Activated B cell treated with CpG ODN at 0.5 μM for 24 hours (primary cell): Measurements from ENCODE around the gene KDM8. TPM values are rescaled to one million over a fixed set of nuclear protein-coding genes. Genes with fewer than 3 reads are reported as not detected.

Experiments
- ATAC-seq: fragments of 200-7000 bp; cut with Tn5 transposase; one replicate; pipeline ENCODE4 v1.10.0; 2021; ENCODE audit warnings: low read depth, mild to moderate bottlenecking, moderate library complexity
- CTCF ChIA-PET: fragments of 350-600 bp; sonication (Branson Sonifier 250); formaldehyde crosslinking; loops from one replicate; lab custom pipeline; 2021; ENCODE audit warnings: antibody characterized with exemption; lab: Charles Lee
- POLR2A ChIA-PET: fragments of 350-600 bp; sonication (Branson Sonifier 250); formaldehyde crosslinking; loops from one replicate; lab custom pipeline; 2021; ENCODE audit warnings: antibody characterized with exemption; lab: Charles Lee
- DNase-seq: peaks from one replicate; pipeline ENCODE4 v3.0.0; 2022
- H3K27ac Mint-ChIP-seq: one replicate; pipeline ENCODE4 v1.8.0; 2020; ENCODE audit warnings: mixed read lengths
- H3K27me3 Mint-ChIP-seq: one replicate; pipeline ENCODE4 v1.8.0; 2021; ENCODE audit warnings: mixed read lengths
- H3K36me3 Mint-ChIP-seq: one replicate; pipeline ENCODE4 v1.8.0; 2021; ENCODE audit warnings: low read depth, mixed read lengths
- H3K4me1 Mint-ChIP-seq: one replicate; pipeline ENCODE4 v1.8.0; 2021; ENCODE audit warnings: mixed read lengths
- H3K4me3 Mint-ChIP-seq: one replicate; pipeline ENCODE4 v1.8.0; 2020; ENCODE audit warnings: mild to moderate bottlenecking, mixed read lengths
- H3K9me3 Mint-ChIP-seq: one replicate; pipeline ENCODE4 v1.8.0; 2020; ENCODE audit warnings: mixed read lengths
- CTCF ChIP-seq: fragments of 200-600 bp; IDR thresholded peaks from one replicate; pipeline ENCODE4 v1.8.0; 2022; ENCODE audit warnings: antibody characterized with exemption, mild to moderate bottlenecking
- intact Hi-C: fragments of 100-400 bp; cut with micrococcal nuclease; formaldehyde crosslinking; loops from one replicate; pipeline ENCODE4 v1.15.1; 2024
- total RNA-seq: library from RNA; stranded (reverse); gene quantifications from 2 replicates; pipeline ENCODE4 v1.2.3, GENCODE V29; 2022

Gene KDM8
- total RNA-seq, 1 donor from 2014 or later = 17.9 TPM

DNA sequence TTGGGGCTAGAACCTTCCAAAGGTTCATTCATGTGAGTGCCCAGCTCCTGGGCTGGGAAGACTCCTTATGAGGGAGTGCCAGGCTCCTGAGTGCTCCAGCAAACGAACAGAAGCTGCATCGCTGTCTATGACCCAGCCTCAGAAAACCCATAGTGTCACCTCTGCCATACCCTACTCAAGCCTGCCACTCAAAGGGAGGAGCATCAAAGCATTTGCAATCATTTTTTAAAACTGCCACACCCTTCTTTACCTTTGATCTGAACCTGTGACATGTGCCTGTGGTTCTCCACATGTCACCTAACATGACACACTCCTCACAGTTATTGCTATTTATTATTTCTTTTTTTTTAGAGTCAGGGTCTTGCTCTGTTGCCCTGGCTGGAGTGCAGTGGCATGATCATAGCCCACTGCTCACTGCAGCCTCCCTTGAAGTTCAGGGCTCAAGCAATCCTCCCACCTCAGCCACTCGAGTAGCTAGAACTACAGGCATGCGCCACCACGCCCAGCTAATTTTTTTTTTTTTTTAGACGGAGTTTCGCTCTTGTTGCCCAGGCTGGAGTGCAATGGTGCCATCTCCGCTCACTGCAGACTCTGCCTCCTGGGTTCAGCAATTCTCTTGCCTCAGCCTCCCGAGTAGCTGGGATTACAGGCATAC is 7.3 kb upstream of the KDM8 start:
- ATAC-seq = no peak
- H3K36me3 Mint-ChIP-seq = no peaks in the 10 kb centered on the region
- intact Hi-C loops = no loop called here
- ChIA-PET POLR2A (no interaction called here), CTCF (interaction anchor here (1.4 kb wide), 1 partner anchor 17 kb away, joined by 7 read pairs; no protein-coding TSS in a partner anchor)
- H3K4me1 Mint-ChIP-seq = peaks cover 30% of the 10 kb centered on the region
- TF ChIP-seq CTCF = no peak
- DNase-seq = no peak
- H3K9me3 Mint-ChIP-seq = peaks cover 13% of the 10 kb centered on the region
- no peak overlapping the region for H3K4me3 Mint-ChIP-seq
- no peak overlapping the region for H3K27ac Mint-ChIP-seq
- H3K27me3 Mint-ChIP-seq = no peaks in the 10 kb centered on the region

GRCh38 chr16:27197004-27197403 is 6.3 kb upstream of the KDM8 start:
- DNase-seq = no peak
- Mint-ChIP-seq H3K4me3 (no peak overlapping the region), H3K27me3 (no peaks in the 10 kb centered on the region), H3K36me3 (no peaks in the 10 kb centered on the region), H3K4me1 (peaks cover 35% of the 10 kb centered on the region), H3K27ac (no peak overlapping the region), H3K9me3 (peaks cover 13% of the 10 kb centered on the region)
- no peak for TF ChIP-seq CTCF
- CTCF ChIA-PET = interaction anchor here (1.5 kb wide), 1 partner anchor 42 kb away, joined by 3 read pairs; no protein-coding TSS in a partner anchor
- intact Hi-C loops = no loop called here
- POLR2A ChIA-PET = no interaction called here
- no peak for ATAC-seq

DNA sequence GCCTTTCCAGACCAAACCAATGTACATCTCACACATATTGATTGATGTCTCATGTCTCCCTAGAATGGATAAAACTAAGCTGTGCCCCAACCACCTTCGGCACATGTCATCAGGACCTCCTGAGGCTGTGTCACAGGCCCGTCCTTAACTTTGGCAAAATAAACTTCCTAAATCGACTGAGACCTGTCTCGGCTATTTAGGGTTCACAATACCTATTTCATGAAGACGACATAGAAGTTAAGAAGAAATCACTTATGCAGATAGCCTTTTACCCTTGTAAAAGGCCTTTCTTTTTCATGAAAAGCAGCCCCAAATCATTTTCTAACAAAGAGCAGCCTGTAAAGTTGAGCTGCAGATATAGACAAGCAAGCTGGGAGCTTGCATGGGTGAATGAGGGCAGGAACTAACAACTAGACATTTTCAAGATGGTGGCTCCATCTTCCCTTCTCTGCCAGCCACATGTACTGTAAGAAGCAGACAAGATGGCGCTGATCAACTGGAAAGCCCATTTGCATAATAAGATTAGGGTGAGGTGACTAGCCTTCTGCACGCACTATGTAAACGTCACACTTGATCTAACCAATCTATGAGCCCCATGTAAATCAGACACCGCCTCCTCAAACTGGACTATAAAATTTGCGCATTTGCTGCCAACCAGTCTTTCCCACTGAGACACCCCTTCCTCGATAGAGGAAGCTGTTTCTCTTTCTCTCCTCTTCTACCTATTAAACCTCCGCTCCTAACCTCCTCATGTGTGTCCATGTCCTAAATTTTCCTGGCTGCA is 4.7 kb upstream of the KDM8 start:
- Mint-ChIP-seq H3K4me1 (peaks cover 50% of the 10 kb centered on the region), H3K4me3 (no peak overlapping the region), H3K27me3 (no peaks in the 10 kb centered on the region), H3K9me3 (peaks cover 13% of the 10 kb centered on the region), H3K36me3 (peaks cover 4% of the 10 kb centered on the region), H3K27ac (peak overlapping the region; percentile 71)
- ChIA-PET CTCF (interaction anchor here (1.0 to 2.7 kb wide), 5 partner anchors 19 to 169 kb away, joined by 3 to 13 read pairs (median 3); no protein-coding TSS in a partner anchor), POLR2A (interaction anchor here (0.6 to 2.1 kb wide), 10 partner anchors 13 to 252 kb away, joined by 3 to 10 read pairs (median 5); partner anchors contain the start of gene IL21R)
- intact Hi-C loops = loop anchor here (1.0 kb wide), 1 partner anchor 19 kb away; no protein-coding TSS in a partner anchor
- no peak for ATAC-seq
- no peak for DNase-seq
- no peak for TF ChIP-seq CTCF

- Mint-ChIP-seq H3K36me3 (peaks cover 7% of the 10 kb centered on the region), H3K27ac (peak overlapping the region; percentile 71), H3K4me1 (peaks cover 56% of the 10 kb centered on the region), H3K4me3 (peak overlapping the region; percentile 41), H3K27me3 (no peaks in the 10 kb centered on the region), H3K9me3 (peaks cover 12% of the 10 kb centered on the region)
- no peak for TF ChIP-seq CTCF
- ATAC-seq (no peak), DNase-seq (no peak)
- CTCF ChIA-PET = interaction anchor here (0.5 to 2.7 kb wide), 8 partner anchors 12 to 211 kb away, joined by 3 to 13 read pairs (median 4); no protein-coding TSS in a partner anchor
- POLR2A ChIA-PET = interaction anchor here (0.6 to 2.1 kb wide), 13 partner anchors 13 to 251 kb away, joined by 3 to 10 read pairs (median 4); partner anchors contain the start of gene IL21R
- intact Hi-C loops = loop anchor here (1.0 kb wide), 1 partner anchor 20 kb away; no protein-coding TSS in a partner anchor
Measured at GRCh38 chr16:27199235-27199586, 4.1 kb upstream of the KDM8 start.
